ENCODE measurements around the gene PCAT6.
"Not testable (repeated sequence)": the region's sequence is repeated elsewhere in the genome, so short reads cannot be mapped to it uniquely, and the experiment has no call there.

The PCAT6 gene

DNA sequence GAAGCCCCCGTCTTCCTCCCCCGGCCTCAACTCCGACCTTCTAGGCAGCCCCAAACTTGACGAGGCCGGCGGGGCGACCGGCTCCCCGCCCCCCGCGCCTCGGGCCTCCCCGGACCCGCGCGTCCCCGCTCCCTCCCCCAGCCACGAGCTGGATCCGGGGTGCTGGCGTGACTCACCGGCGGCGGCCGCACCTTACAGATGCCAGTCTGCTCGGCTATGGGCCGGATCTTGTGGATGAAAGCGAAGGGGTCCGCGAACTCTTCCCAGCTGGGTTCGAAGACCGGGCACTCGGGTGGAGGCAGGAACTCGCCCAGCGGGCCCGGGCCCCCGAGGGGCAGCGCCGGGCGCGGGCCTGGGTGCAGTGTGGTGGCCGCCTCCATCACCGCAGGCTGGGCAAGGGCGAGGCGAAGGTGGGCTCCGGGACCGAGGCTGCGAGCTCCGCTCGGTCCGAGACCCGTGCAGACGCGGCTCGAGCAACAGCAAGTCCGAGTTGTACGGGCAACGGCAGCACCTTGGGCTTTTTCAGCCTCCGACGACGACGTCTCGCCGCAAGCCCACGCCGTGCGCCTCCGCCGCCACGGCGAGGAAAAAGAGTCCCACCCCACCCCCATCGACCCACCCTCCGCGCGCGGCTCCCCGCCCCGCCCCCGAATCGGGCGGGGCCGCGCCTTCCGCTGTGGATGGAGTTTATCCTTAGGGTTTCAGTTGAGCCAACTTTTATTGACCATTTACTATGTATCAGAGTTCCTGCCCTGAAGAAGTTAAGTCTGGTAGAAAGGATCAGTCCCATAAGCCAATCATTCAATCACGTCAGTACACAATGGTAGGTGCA is 2.6 kb upstream of the PCAT6 start, which contains the start of gene KDM5B:
Gene KDM5B, minus strand, starts transcription at position 496 of the 832 bp plus-strand sequence. Its CDS starts 116 bp downstream, at position 380.
- peak; percentile 71 for DNase-seq

- no peak for DNase-seq
Observed at GRCh38 chr1:202809597-202810159, 1.1 kb upstream of the PCAT6 start.

DNA sequence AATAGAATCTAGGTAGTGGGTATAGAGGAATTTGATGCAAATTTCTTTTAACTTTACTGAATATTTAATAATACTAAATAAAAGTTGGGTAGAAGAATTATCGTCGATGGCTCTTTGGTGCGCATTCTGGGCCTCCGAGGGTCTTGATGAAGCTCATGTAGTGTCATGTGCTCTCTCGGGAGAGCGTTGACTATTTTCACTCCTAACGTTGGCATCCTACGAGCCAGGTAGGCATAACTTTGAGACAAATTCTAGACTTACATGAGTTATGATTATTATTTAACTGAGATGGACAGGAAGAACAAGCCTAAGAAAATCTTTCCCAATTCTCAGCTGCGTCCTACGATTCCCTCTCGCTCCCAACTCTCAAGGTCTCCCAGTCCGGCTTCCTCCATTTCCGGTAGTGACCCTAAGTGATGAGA is 550 bp upstream of the PCAT6 start:
- DNase-seq, result no peak

GRCh38 chr1:202811296-202812175 is 782 bp downstream of the PCAT6 start:
- peak; percentile 46 for DNase-seq

DNA sequence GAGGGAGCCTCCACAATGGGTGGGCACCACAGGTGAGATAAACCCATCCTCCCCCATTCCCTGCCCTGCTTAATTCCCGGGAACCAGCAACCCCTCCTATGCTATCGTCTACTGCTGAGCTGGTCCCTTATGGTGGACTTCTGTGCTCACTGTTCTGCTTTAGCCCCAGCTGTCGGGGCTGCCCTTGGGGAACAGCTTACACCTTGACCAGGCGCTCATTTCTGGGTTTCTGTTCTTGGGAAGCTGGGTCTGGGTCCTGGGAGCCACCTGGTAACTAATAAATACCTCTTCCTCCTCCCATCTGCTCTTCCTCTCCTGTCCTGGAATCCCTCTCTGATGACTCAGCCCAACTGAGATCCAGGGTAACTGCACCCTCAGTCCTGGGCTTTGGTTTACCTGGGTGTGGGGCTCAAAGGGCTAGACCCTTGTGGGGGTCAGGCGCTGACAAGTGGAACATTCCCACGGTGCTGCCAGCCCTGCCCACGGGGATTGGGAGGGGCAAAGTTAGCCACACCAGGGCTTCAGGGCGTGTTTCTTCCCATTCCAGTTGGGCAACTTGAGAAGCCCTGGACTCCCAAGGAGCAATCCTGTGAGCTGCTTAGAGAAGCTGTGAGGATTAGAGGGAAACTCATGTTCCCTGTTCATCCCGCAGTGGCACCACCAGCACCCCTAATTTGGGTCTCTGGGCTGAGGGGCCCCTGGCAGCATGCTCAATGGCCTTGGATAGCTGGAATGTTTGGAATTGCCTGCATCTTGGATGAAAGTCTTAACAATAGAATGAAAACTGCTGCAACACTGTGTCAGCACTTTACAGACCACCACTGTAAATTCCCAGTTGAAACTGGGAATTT is 1.6 kb downstream of the PCAT6 start:
- DNase-seq, result no peak

DNA sequence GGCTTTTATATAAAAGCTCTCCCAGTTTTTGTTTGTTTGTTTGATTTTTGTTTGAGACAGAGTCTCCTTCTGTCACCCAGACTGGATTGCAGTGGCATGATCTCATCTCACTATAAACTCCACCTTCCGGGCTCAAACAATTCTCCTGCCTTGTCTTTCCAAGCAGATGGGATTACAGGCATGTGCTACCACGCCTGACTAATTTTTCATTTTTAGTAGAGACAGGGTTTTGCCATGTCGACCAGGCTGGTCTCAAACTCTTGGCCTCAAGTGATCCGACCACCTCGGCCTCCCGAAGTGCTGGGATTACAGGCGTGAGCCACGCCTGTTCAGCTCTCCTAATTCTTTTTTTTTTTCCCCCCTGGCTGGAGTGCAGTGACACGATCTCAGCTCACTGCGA is 4.4 kb downstream of the PCAT6 start:
- no peak for DNase-seq

DNA sequence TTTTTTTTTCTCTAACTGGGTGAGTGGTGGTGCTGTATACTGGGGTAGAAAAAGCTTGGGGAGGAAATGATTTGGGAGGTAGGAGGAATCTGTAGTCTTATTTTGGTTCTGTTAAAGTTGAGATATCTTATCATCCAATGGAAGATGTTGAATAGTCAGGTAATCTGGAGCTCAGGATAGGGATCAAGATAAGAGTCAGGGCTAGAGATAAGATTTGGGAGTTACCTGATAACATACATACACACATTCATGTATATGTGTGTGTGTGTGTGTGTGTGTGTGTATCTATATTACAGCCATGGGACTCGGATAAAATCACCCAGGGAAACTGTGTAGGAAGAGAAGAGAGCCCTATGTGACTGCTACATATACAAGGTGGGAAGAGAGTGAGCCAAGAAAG is 8.1 kb downstream of the PCAT6 start:
- DNase-seq, result no peak

- peak; percentile 60 for DNase-seq
Observed at GRCh38 chr1:202821467-202821866, 10.7 kb downstream of the PCAT6 start.

GRCh38 chr1:202825748-202826147 is 15.0 kb downstream of the PCAT6 start:
- no peak for DNase-seq

GRCh38 chr1:202829223-202829622 is 18.5 kb downstream of the PCAT6 start:
- not testable (repeated sequence) for DNase-seq

DNA sequence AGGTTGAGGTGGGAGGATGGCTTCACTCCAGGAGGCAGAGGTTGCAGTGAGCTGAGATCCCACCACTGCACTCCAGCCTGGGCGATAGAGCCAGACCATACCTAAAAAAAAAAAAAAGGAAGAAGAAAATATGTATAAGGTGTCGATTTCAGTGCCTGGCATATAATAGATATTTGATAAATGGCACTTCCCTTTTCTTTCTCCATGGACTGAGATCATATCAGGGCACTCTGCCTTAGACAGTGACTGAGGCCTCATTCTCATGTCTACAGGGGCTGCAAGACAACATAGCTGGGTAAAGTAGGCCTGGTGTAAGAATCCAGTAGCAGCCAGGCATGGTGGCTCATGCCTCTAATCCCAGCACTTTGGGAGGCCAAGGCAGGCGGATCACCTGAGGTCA is 21.2 kb downstream of the PCAT6 start:
- DNase-seq, result no peak

DNA sequence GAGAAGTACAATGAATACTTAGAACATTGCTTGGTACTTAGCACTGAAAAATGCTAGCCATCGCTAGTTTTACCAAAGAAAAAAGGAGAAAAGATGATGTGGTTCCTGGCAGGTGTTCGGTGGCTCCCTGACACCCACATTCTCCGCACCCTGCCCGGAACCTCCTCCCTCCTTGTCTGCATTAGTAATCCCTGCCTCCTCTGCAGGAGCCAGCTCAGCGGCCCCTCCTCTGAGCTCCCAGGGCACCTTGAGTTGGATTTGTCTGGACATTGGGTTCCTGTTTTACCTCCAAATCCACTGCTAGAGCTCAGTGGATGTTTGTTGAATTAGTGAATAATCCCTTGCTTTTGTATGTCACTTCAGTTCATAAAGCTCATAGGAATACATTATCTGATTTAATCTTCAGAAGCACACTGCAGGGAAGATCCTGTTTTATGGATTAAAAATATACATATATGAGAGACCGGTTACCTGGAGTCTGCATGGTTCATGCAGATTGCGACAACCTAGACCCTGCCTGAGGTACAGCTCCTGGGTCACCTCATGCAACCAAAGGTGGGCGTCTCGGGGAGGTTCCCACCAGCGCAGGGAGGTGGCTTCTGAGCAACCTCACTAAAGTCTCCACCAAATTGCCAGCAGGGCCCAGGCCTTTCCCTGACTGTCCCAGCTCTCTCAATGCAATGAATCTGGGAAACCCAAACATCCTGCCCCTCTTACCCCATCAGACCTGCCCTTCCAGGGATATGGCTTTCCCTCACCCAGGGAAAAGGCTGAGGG is 24.2 kb downstream of the PCAT6 start:
- DNase-seq, result no peak

- DNase-seq, result peak; percentile 10
Observed at GRCh38 chr1:202835548-202836072, 24.9 kb downstream of the PCAT6 start.

- DNase-seq, result no peak
Observed at GRCh38 chr1:202836623-202837403, 26.1 kb downstream of the PCAT6 start.

GRCh38 chr1:202837746-202838262 is 27.1 kb downstream of the PCAT6 start:
- no peak for DNase-seq

GRCh38 chr1:202843081-202843480 is 32.3 kb downstream of the PCAT6 start:
- DNase-seq, result no peak

DNA sequence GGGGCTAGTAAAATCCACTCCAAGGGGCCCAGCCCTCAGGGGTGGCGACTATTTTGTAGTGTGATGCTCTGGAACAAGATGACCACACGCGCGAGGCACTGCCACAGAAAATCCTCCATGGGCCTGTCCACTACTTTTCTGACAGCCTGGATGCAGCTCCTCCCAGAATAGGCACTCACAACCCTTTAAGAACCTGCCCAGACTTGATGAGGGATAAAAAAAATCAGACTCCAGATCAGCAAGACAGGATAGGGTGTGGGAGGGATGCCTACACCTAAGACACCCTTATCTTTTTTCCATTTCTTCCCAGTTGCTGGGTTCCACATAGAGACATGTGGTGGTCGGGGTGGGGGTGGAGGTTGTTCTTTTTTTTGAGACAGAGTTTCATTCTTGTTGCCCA is 33.5 kb downstream of the PCAT6 start:
- no peak for DNase-seq

DNA sequence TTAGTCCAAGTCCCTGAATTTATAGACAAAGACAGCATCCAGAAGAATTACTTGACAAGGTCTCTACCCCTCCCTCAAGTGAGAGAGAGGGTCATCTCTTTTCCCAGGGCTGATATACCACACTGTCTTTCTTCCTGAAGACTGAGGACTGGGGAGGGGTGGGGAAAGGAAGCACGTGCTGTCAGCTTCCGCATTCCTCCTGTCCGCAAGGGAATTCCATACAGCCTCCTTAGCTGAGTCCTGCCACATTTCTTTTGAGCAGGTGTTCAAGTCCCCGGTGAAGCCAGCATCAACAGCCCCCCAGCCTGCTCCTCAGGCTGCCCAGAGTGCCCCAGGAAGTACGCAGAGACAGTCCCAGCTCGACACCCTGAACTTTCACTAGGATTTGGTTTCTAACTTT is 34.2 kb downstream of the PCAT6 start:
- DNase-seq, result peak; percentile 36

DNA sequence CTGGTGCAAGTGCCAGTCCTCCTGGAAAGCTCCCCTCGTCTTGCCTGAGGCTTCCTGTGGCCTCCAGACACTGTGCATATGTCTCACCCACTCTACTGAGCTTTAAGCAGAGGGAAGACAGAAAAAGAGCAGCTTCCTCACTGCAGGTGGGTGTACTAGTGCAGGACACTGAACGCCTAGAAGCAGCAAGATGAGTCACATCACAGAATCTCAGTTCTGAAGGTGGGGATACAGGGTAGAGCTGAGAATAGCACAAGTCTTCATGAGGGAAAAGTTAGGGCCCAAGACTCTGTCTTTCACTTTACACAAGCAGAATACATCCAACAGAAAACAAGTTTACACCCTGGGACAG is 37.4 kb downstream of the PCAT6 start:
- DNase-seq, result no peak

DNA sequence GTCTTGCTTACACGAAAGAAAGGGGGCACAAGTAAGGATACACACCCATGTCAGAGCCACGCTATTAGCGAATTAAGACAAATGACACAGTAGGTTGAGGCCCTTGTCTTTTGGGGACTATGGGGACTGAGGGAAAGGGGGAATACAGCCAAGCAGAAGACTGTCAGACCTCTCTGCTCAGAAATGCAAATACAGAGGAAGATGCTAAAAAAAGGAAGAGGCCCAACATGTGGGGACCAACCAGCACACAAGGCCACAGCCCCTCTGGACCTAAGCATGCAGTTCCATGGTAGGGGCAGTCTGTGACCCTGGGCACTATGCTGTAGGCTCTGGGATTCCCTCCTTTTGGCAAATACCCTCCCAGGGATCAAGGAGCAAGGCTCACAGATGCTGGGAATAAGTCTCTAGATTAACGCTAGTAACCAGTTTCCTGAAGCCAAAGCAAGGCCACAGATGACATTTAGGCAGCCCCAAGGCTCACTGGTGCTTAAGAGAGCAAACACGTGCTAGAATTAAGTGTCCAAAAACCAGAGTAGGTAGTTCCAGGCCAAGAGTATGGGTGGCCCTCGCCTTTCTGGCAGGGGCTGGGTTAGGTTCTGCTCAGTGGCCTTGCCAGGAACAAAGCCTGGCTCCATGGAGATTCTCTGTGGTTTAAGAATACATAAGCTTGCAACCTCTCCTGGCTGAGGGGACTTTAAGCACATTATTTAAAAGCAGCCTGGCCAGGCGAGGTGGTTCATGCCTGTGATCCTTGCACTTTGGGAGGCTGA is 40.0 kb downstream of the PCAT6 start:
- DNase-seq, result no peak

Data from fibroblast of upper back skin (primary cell).